ENCODE data around the gene MYLK4.

Gene MYLK4

DNA sequence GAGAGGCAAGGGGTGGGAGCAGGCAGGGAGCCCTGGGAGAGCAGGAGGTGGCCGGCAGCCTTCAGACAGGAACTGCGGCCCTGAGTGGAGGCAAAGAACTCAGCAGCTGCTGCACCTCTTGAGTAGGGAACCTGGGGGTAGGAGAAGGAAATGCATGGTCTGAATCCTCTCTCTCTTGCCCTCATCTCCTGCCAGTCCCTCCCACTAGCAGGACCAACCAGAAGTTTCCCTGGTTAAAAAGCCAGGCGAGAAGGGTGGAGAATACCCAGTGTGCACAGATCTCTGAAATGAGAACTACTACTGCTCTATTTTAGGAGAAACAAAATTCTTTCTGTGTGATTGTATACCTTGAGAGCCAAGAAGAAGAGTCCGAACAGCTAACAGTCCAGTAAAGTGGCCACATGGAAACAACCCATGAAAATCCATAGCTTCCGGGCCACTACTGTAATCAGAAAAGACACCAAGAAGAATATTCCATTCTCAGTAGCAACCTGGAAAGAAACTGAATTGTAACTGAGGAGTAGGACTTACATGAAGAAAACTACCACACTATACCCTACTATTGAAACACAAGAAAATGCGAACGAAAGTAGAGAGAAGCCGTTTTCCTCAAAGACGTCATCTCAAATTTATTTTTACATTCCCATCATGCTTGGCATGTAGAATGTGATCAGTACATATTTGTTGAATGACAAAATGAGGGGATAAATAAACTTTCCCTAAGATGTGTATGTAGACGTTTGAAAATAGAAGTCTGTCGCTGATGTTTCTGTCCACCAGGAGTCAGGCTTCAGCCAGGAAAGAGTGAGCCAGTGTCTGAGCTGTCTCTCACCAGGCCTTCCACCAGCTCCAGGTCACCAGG lies 40.1 kb upstream of the MYLK4 start:
- peaks cover 18% of the 10 kb centered on the region for H3K4me1 ChIP-seq (ENCODE audit: insufficient read depth, low read length)
- H3K9ac ChIP-seq (ENCODE audit: low read length), result peak overlapping the region; percentile 17
- no peaks in the 10 kb centered on the region for H3K9me3 ChIP-seq (ENCODE audit: low read length)
- no peaks in the 10 kb centered on the region for H3K36me3 ChIP-seq (ENCODE audit: insufficient read depth, low read length)
- H3K27me3 ChIP-seq (ENCODE audit: control insufficient read depth in 1 of 2, insufficient read depth in 2 of 2, low read length in 2 of 2), result no peaks in the 10 kb centered on the region
- peak overlapping the region; percentile 35 for H3K27ac ChIP-seq (ENCODE audit: low read depth, low read length)
- no peak overlapping the region for H3K4me3 ChIP-seq (ENCODE audit: low read depth in 1 of 2, low read length in 2 of 2)

DNA sequence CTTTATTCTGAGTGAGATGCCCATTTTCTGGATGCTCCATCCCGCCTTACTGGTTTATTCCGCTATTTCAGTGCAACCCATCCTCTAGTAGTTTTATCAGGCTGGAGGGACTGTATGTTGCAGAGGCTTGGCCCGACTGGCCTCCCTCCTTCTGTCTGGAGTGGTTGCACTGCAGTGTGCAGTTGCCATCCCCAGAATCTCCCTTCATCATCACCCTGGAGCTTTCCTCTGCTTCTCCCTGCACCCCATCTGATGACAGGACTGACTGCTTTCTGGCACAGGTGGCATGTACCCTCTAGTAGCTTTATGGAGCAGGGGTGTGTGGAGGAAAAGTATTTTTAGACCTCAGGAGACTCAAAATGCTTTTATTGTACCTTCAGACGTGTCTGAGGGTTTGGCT lies 35.5 kb upstream of the MYLK4 start:
- Histone ChIP-seq H3K27ac (ENCODE audit: low read depth, low read length) (no peak overlapping the region), H3K4me3 (ENCODE audit: low read depth in 1 of 2, low read length in 2 of 2) (no peak overlapping the region), H3K9me3 (ENCODE audit: low read length) (no peaks in the 10 kb centered on the region), H3K27me3 (ENCODE audit: control insufficient read depth in 1 of 2, insufficient read depth in 2 of 2, low read length in 2 of 2) (no peaks in the 10 kb centered on the region), H3K36me3 (ENCODE audit: insufficient read depth, low read length) (peaks cover 29% of the 10 kb centered on the region), H3K9ac (ENCODE audit: low read length) (no peak overlapping the region), H3K4me1 (ENCODE audit: insufficient read depth, low read length) (peaks cover 13% of the 10 kb centered on the region)

- no peak overlapping the region for H3K4me3 ChIP-seq (ENCODE audit: low read depth in 1 of 2, low read length in 2 of 2)
- peaks cover under 1% of the 10 kb centered on the region for H3K4me1 ChIP-seq (ENCODE audit: insufficient read depth, low read length)
- H3K9me3 ChIP-seq (ENCODE audit: low read length), result no peaks in the 10 kb centered on the region
- no peak overlapping the region for H3K27ac ChIP-seq (ENCODE audit: low read depth, low read length)
- H3K9ac ChIP-seq (ENCODE audit: low read length), result no peak overlapping the region
- peaks cover 42% of the 10 kb centered on the region for H3K36me3 ChIP-seq (ENCODE audit: insufficient read depth, low read length)
- no peaks in the 10 kb centered on the region for H3K27me3 ChIP-seq (ENCODE audit: control insufficient read depth in 1 of 2, insufficient read depth in 2 of 2, low read length in 2 of 2)
Measured at GRCh38 chr6:2784930-2785329, 34.2 kb upstream of the MYLK4 start.

- Histone ChIP-seq H3K4me3 (ENCODE audit: low read depth in 1 of 2, low read length in 2 of 2) (no peak overlapping the region), H3K27me3 (ENCODE audit: control insufficient read depth in 1 of 2, insufficient read depth in 2 of 2, low read length in 2 of 2) (no peaks in the 10 kb centered on the region), H3K9ac (ENCODE audit: low read length) (no peak overlapping the region), H3K27ac (ENCODE audit: low read depth, low read length) (no peak overlapping the region), H3K36me3 (ENCODE audit: insufficient read depth, low read length) (peaks cover 50% of the 10 kb centered on the region), H3K9me3 (ENCODE audit: low read length) (no peaks in the 10 kb centered on the region), H3K4me1 (ENCODE audit: insufficient read depth, low read length) (no peaks in the 10 kb centered on the region)
Measured at GRCh38 chr6:2784061-2784460, 33.3 kb upstream of the MYLK4 start.

DNA sequence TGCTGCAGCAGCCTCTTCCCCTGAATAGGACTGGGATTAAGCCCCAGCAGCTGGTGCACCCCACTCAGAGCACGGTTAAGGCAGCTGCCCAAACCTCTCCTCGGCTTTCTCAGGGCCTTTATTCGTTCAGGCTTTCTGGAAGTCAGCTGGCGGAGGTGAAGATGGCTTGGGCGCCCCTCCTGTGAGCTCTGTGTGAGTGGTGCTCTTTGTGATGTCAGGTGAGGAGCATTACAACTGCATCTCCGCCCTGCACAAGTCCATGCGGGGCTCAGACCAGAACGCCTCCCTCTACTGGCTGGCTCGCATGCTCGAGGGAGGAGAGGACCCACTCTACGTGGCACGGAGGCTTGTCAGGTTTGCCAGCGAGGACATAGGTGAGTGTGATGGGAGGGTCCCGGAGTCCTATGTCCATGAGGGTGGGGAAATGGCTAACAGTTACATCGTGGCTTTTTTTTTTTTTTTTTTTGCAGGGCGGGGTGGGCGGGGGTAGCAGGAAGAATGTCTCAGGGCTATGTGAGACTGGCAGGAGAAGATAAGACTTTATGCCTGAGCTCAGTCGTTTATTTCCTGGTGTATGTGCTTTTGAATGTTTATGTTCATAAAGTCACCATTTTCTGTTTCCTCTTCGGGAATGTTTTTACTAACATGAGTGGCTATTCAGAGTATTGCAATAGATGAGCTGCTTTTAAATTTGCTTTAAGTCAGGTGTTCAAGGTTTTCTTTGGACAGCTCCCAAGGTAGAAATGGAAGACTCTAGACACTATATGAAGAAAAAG lies 32.7 kb upstream of the MYLK4 start:
- Histone ChIP-seq H3K4me1 (ENCODE audit: insufficient read depth, low read length) (no peaks in the 10 kb centered on the region), H3K27ac (ENCODE audit: low read depth, low read length) (no peak overlapping the region)

DNA sequence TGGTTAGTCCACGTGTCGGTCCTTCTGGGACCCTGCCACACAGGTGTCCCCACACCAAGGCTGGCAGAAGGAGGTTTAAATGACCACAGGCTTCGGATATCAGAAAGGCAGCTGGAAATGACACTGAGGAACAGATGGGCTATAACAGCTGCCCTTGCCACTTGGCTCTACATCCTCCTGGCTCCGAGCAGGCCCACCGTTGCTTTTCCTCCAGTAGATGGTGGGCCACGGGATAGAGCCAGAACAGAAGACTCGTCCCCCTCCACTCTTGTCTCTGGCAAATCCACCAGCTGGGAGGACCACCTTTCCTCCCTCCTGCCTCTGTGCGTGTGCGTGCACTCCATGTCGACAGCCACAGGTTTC lies 32.1 kb upstream of the MYLK4 start:
- H3K27me3 ChIP-seq (ENCODE audit: control insufficient read depth in 1 of 2, insufficient read depth in 2 of 2, low read length in 2 of 2), result no peaks in the 10 kb centered on the region
- H3K9me3 ChIP-seq (ENCODE audit: low read length), result no peaks in the 10 kb centered on the region
- no peak overlapping the region for H3K4me3 ChIP-seq (ENCODE audit: low read depth in 1 of 2, low read length in 2 of 2)
- no peaks in the 10 kb centered on the region for H3K4me1 ChIP-seq (ENCODE audit: insufficient read depth, low read length)
- peaks cover 51% of the 10 kb centered on the region for H3K36me3 ChIP-seq (ENCODE audit: insufficient read depth, low read length)
- H3K27ac ChIP-seq (ENCODE audit: low read depth, low read length), result no peak overlapping the region
- H3K9ac ChIP-seq (ENCODE audit: low read length), result no peak overlapping the region

More for the DNA sequence above, 32.7 kb upstream of the MYLK4 start:
- Histone ChIP-seq H3K36me3 (ENCODE audit: insufficient read depth, low read length) (peaks cover 51% of the 10 kb centered on the region), H3K9me3 (ENCODE audit: low read length) (no peaks in the 10 kb centered on the region), H3K4me3 (ENCODE audit: low read depth in 1 of 2, low read length in 2 of 2) (no peak overlapping the region), H3K9ac (ENCODE audit: low read length) (no peak overlapping the region), H3K27me3 (ENCODE audit: control insufficient read depth in 1 of 2, insufficient read depth in 2 of 2, low read length in 2 of 2) (no peaks in the 10 kb centered on the region)

DNA sequence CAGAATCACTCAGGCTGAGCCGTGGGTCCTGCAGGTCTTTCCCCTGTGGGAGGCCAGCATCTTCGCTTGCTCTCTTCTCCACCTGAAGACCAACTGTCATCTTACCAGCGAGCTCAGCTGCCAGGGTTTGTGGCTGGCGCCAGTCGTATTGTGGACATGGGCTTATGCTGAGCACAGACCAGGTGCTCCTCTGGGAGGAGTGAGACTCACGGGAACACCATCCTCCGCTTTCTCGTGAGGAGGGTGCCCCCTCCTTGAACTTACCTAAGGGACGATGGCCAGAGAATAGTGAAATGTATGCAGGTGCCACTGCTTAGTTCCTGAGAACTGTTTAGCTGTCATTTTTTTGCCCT lies 31.6 kb upstream of the MYLK4 start:
- no peak overlapping the region for H3K4me3 ChIP-seq (ENCODE audit: low read depth in 1 of 2, low read length in 2 of 2)
- no peaks in the 10 kb centered on the region for H3K27me3 ChIP-seq (ENCODE audit: control insufficient read depth in 1 of 2, insufficient read depth in 2 of 2, low read length in 2 of 2)
- no peaks in the 10 kb centered on the region for H3K4me1 ChIP-seq (ENCODE audit: insufficient read depth, low read length)
- no peak overlapping the region for H3K27ac ChIP-seq (ENCODE audit: low read depth, low read length)
- H3K36me3 ChIP-seq (ENCODE audit: insufficient read depth, low read length), result peaks cover 51% of the 10 kb centered on the region
- no peaks in the 10 kb centered on the region for H3K9me3 ChIP-seq (ENCODE audit: low read length)
- H3K9ac ChIP-seq (ENCODE audit: low read length), result no peak overlapping the region

GRCh38 chr6:2781685-2782355 lies 31.1 kb upstream of the MYLK4 start:
- no peaks in the 10 kb centered on the region for H3K4me1 ChIP-seq (ENCODE audit: insufficient read depth, low read length)
- no peaks in the 10 kb centered on the region for H3K9me3 ChIP-seq (ENCODE audit: low read length)
- no peak overlapping the region for H3K4me3 ChIP-seq (ENCODE audit: low read depth in 1 of 2, low read length in 2 of 2)
- H3K36me3 ChIP-seq (ENCODE audit: insufficient read depth, low read length), result peaks cover 51% of the 10 kb centered on the region
- H3K9ac ChIP-seq (ENCODE audit: low read length), result no peak overlapping the region
- no peaks in the 10 kb centered on the region for H3K27me3 ChIP-seq (ENCODE audit: control insufficient read depth in 1 of 2, insufficient read depth in 2 of 2, low read length in 2 of 2)
- no peak overlapping the region for H3K27ac ChIP-seq (ENCODE audit: low read depth, low read length)

DNA sequence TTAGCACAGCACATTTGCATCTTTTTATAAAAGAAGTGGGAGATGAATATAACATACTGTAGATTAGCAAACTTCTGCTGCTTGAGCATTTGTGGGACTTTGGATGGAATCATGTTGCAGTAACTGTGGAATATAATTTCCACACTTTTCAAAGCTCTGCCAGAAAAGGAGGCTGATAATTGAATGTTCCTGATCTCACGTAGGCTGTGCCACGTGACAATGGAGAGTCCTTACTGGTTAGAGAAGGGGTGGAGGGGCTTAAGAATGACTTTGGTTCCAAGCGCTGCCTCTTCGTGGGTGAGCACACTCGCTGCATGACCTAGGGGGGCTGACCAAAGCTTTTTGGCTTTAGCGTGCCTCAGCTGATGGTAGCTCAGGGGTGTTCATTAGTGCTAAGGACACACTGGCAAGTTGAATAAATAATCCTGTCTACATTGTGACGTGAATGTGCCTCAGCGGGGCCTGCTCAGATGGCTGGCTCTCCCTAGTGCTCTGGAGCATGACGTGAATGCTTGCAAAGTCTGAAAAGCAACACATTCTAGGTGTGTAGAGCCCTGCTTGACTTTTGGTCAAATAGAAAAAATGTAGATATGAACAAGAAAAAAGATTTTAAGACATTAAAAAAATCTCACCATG lies 29.5 kb upstream of the MYLK4 start:
- no peak overlapping the region for H3K9ac ChIP-seq (ENCODE audit: low read length)
- H3K36me3 ChIP-seq (ENCODE audit: insufficient read depth, low read length), result peaks cover 49% of the 10 kb centered on the region
- H3K9me3 ChIP-seq (ENCODE audit: low read length), result no peaks in the 10 kb centered on the region
- H3K4me3 ChIP-seq (ENCODE audit: low read depth in 1 of 2, low read length in 2 of 2), result no peak overlapping the region
- H3K4me1 ChIP-seq (ENCODE audit: insufficient read depth, low read length), result no peaks in the 10 kb centered on the region
- H3K27me3 ChIP-seq (ENCODE audit: control insufficient read depth in 1 of 2, insufficient read depth in 2 of 2, low read length in 2 of 2), result no peaks in the 10 kb centered on the region
- no peak overlapping the region for H3K27ac ChIP-seq (ENCODE audit: low read depth, low read length)

DNA sequence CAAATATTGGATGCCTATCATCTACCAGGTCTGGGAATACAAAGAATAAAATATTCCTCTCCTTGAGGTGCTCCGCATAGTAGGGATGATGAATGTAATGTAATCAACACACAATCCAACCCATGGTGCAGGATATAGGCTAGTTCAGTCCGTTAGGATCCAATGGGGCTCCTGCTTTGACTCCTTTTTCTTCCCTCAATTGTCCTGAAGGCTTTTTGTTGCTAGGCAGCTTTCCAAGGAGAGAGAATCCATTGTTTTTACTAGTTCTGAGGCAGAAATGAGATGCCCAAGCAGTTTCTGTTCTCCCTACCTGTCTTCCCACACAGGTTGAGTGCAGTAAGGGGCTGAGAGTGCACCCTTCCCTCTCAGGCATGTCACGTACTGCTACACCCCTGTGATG lies 26.5 kb upstream of the MYLK4 start:
- Histone ChIP-seq H3K36me3 (ENCODE audit: insufficient read depth, low read length) (peaks cover 37% of the 10 kb centered on the region), H3K9ac (ENCODE audit: low read length) (no peak overlapping the region), H3K4me1 (ENCODE audit: insufficient read depth, low read length) (no peaks in the 10 kb centered on the region), H3K27me3 (ENCODE audit: control insufficient read depth in 1 of 2, insufficient read depth in 2 of 2, low read length in 2 of 2) (no peaks in the 10 kb centered on the region), H3K4me3 (ENCODE audit: low read depth in 1 of 2, low read length in 2 of 2) (no peak overlapping the region), H3K9me3 (ENCODE audit: low read length) (no peaks in the 10 kb centered on the region), H3K27ac (ENCODE audit: low read depth, low read length) (no peak overlapping the region)

GRCh38 chr6:2775003-2775402 lies 24.3 kb upstream of the MYLK4 start:
- no peak overlapping the region for H3K9ac ChIP-seq (ENCODE audit: low read length)
- H3K27me3 ChIP-seq (ENCODE audit: control insufficient read depth in 1 of 2, insufficient read depth in 2 of 2, low read length in 2 of 2), result no peaks in the 10 kb centered on the region
- no peaks in the 10 kb centered on the region for H3K9me3 ChIP-seq (ENCODE audit: low read length)
- no peak overlapping the region for H3K27ac ChIP-seq (ENCODE audit: low read depth, low read length)
- no peak overlapping the region for H3K4me3 ChIP-seq (ENCODE audit: low read depth in 1 of 2, low read length in 2 of 2)
- peaks cover 34% of the 10 kb centered on the region for H3K36me3 ChIP-seq (ENCODE audit: insufficient read depth, low read length)
- H3K4me1 ChIP-seq (ENCODE audit: insufficient read depth, low read length), result peaks cover 6% of the 10 kb centered on the region
